Skeletal muscle tissue (tissue), 4 donors: ENCODE measurements around the gene CASS4. TPM values are rescaled to one million over a fixed set of nuclear protein-coding genes. Genes with fewer than 3 reads are reported as not detected.

Source experiments
- H3K27ac ChIP-seq: one replicate; pipeline ENCODE4 v1.7.0; 2013; ENCODE audit warnings: mild to moderate bottlenecking, low read depth, low read length, inconsistent platforms
- H3K27me3 ChIP-seq, 3 donors: one replicate each; pipeline ENCODE4 v1.7.0; 2013; ENCODE audit warnings: low read length in 3 of 3; ENCODE audit not compliant: control insufficient read depth in 3 of 3, insufficient read depth in 3 of 3
- H3K36me3 ChIP-seq, 3 donors: one replicate each; pipeline ENCODE4 v1.7.0; 2013; ENCODE audit warnings: low read length in 3 of 3; ENCODE audit not compliant: control insufficient read depth in 3 of 3, insufficient read depth in 3 of 3
- H3K4me1 ChIP-seq, 3 donors: one replicate each; pipeline ENCODE4 v1.7.0; 2013; ENCODE audit warnings: low read length in 3 of 3, mild to moderate bottlenecking in 3 of 3; ENCODE audit not compliant: control insufficient read depth in 3 of 3, insufficient read depth in 3 of 3
- H3K4me3 ChIP-seq, 3 donors: one replicate each; pipeline ENCODE4 v1.7.0; 2013; ENCODE audit warnings: low read length in 3 of 3
- H3K9ac ChIP-seq, 3 donors: one replicate each; pipeline ENCODE4 v1.7.0; 2013; ENCODE audit warnings: low read length in 3 of 3, mild to moderate bottlenecking in 3 of 3, moderate library complexity in 2 of 3, low read depth in 1 of 3
- H3K9me3 ChIP-seq, 3 donors: one replicate each; pipeline ENCODE4 v1.7.0; 2013; ENCODE audit warnings: low read length in 3 of 3; ENCODE audit not compliant: control insufficient read depth in 3 of 3
- total RNA-seq: library from RNA; depleted of rRNA; stranded (reverse); fragments of >200 nt; gene quantifications from one replicate; pipeline ENCODE4 v1.2.3, GENCODE V29; 2014
- donor health status: Osteomylitis.

Gene CASS4
- total RNA-seq, 1 donor from 2014 or later, result 3.7 TPM

DNA sequence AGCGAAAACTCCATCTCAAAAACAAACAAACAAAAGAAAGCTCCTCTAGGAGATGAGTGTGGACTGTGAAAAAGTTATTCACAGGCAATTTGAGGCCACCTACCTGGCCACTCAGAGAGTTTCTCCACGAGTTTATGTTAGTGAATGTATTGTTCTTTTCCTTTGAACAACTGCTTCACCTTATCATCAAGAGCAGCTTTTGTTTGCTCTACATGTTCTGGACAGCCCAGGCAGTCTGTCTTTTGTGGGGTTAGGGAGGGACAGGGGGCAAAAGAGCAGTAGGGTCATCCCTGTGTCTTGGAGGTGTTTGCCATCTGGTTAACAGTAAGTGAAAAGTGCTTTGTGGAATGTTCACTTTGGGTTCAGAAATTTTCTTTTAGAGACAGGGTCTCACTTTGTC, 8.0 kb downstream of the CASS4 start:
- Histone ChIP-seq H3K27me3 (no peaks in the 10 kb centered on the region), H3K9me3 (no peaks in the 10 kb centered on the region), H3K4me3 (no peak overlapping the region), H3K36me3 (peaks cover 0 to 5% (median 0%) of the 10 kb centered on the region in 3 donors), H3K9ac (no peak overlapping the region), H3K4me1 (peaks cover 0 to 6% (median 0%) of the 10 kb centered on the region in 3 donors), H3K27ac (no peak overlapping the region)

DNA sequence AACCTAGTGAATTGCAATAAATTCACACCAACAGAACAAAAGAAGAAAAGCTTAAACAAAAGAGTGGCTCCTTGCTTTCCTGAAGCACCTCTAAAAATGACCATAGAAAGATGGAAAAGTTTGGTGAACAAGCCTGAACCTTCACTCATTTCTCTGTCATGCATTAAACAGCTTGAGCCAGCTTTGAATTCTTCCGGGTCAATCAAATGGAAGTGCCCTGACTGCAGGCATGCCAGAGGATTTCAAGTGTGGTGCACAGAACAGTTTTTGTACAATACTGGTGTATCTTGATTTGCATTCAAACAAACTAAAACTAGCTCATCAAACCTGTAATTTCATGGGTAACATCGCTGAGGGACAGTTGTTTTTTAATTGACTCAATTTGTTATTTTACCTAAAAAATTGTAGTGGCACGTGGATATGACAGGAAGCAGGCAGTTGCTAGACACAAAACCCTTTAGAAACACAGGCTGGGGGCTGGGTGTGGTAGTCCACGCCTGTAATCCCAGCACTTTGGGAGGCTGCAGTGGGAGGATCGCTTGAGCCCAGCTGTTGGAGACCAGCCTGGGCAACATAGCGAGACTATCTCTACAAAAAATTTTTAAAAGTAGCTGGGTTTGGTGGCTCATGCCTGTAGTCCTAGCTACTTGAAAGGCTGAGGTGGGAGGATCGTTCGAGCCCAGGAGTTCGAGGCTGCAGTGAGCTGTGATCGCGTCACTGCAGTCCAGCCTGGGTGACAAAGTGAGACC, 9.1 kb downstream of the CASS4 start:
- Histone ChIP-seq H3K27ac (no peak overlapping the region), H3K9ac (no peak overlapping the region), H3K4me3 (no peak overlapping the region), H3K36me3 (no peaks in the 10 kb centered on the region), H3K27me3 (no peaks in the 10 kb centered on the region), H3K9me3 (no peaks in the 10 kb centered on the region), H3K4me1 (peaks cover 0 to 6% (median 0%) of the 10 kb centered on the region in 3 donors)

DNA sequence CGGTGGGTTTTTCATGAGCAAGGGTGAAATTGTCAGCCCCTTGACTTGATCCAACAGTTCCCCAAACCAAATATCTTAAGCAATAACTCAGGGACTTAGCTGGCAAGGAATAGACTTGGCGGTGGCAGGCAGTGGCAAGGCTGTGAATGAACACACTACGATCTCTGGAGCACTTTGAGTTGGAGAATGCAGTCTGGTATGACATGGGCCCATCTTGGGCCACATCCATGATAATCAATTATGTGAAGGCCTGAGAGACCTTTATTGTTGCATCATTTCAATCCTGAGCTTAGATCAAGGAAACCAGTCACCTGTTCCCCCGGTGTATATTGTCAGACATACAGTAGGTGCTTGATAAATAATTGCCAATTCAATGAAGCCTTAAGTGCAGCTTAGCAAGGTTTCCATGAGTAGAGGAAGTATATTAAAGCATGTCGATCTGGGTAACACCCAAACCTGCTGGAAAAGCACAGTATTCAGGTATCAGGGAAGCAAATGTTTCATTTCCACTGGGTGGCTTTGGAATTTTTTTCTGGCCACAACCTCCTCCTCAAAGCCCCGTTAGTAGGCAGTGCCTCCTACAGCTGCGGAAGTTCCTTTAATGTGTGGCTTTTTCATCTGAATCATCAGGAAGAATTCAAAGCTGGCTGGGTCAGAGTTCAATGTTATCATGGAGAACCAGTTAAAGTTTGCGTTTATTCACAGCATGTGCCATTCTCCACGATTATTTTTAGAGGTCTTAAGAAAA, 10.2 kb downstream of the CASS4 start:
- no peak overlapping the region for H3K4me3 ChIP-seq
- H3K36me3 ChIP-seq, result no peaks in the 10 kb centered on the region
- H3K9me3 ChIP-seq, result no peaks in the 10 kb centered on the region
- H3K27me3 ChIP-seq, result no peaks in the 10 kb centered on the region
- H3K4me1 ChIP-seq, result peaks cover 0 to 6% (median 0%) of the 10 kb centered on the region in 3 donors
- H3K27ac ChIP-seq, result no peak overlapping the region
- H3K9ac ChIP-seq, result no peak overlapping the region

DNA sequence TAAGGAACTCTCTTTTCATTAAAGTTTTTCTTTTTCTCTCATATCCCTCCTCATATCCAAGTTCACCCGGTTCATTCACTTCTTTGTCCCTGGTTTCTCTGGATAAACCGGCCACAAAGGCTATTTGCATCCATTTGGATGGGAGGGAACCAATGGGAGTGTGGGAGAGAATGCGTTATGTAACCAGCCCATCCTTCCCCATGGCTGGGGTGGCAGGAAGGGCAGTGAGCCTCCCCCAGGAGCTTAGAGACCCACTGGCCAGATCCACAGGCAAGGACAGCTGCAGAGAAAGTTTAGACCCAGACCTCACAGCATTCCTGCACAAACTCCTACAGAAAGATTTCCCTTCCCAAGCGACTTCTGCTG, 10.7 kb downstream of the CASS4 start:
- no peaks in the 10 kb centered on the region for H3K27me3 ChIP-seq
- H3K27ac ChIP-seq, result no peak overlapping the region
- H3K4me3 ChIP-seq, result no peak overlapping the region
- H3K9ac ChIP-seq, result no peak overlapping the region
- H3K4me1 ChIP-seq, result peaks cover 0 to 4% (median 0%) of the 10 kb centered on the region in 3 donors
- H3K9me3 ChIP-seq, result no peaks in the 10 kb centered on the region
- H3K36me3 ChIP-seq, result no peaks in the 10 kb centered on the region

DNA sequence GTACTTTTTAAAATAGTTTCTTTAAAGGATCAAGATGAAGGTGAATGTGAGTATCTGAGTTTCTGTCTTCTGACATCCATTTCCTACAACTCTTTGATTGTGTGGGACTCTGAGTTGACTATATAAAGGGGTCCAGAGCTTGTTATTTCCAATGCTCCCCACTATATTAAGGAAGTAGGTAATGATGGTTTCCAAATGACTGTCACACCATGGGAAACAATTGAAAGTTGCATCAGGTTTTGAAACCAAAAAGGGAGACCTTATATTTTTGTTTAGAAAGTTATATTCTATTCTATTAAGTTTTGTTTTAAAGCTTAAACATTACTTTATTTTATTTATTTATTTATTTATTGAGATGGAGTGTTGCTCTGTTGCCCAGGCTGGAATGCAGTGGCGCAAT, 11.2 kb downstream of the CASS4 start:
- Histone ChIP-seq H3K27ac (no peak overlapping the region), H3K9me3 (no peaks in the 10 kb centered on the region), H3K4me1 (no peaks in the 10 kb centered on the region), H3K36me3 (no peaks in the 10 kb centered on the region), H3K27me3 (no peaks in the 10 kb centered on the region), H3K9ac (no peak overlapping the region), H3K4me3 (no peak overlapping the region)

DNA sequence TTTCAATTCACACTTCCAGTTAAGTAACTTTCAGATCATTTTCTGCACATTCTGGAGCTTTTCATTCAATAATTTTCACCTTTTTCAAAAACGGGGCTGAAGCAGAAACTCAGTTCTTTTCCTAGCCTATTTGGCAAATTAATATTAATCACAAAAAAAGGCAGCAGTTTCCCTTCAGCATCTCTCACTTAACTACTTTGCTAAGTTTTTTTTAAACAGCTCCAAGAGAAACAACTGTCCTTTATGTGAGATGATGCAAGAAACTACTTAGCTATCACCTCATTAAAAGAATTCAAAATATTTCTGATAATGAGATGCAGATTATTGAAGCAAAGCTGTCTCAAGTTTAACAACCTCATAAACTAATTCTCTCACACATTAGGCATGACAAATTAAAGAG, 11.8 kb downstream of the CASS4 start:
- no peaks in the 10 kb centered on the region for H3K4me1 ChIP-seq

DNA sequence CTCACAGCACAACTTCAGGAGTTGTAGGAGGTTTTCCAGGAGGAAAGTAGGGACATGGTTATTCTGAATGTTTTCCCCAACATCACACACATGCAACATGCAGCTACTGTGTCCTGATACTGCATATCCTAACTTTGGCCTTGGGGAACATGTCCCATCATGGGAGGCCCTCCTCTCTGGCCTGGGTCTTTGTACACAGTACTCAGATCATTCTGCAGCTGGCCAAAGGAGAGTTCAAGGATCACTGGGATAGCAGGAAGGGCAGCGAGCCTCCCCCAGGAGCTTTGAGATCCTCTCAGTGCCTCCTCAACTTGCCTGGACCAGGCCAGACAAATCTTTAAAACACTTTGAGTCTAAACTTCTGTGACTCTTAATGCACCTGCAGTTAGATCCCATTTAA, 12.9 kb downstream of the CASS4 start:
- Histone ChIP-seq H3K9ac (no peak overlapping the region), H3K4me3 (no peak overlapping the region), H3K36me3 (no peaks in the 10 kb centered on the region), H3K27me3 (no peaks in the 10 kb centered on the region), H3K9me3 (no peaks in the 10 kb centered on the region), H3K27ac (no peak overlapping the region), H3K4me1 (no peaks in the 10 kb centered on the region)

More for the DNA sequence above, 11.8 kb downstream of the CASS4 start:
- Histone ChIP-seq H3K36me3 (no peaks in the 10 kb centered on the region), H3K27me3 (no peaks in the 10 kb centered on the region), H3K27ac (no peak overlapping the region), H3K9ac (no peak overlapping the region), H3K9me3 (no peaks in the 10 kb centered on the region), H3K4me3 (no peak overlapping the region)

DNA sequence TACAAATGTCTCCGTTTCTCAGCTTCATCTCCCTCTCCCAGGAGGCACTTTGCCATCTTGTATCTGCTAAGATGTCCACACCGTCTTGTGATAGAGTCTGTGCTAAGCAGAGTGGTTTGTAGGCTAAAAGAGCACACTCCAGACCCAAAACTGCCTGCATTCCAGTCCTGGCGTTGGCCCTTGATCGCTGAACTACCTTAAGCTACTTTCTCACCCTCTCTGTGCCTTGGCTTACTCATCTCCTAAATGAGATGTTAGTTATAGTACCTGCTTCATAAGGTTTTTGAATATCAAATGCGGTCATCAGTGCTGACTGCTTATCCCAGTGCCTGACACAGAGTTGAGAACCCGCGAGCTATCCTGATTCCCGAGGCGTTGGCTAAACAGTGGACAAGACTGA, 14.0 kb downstream of the CASS4 start:
- no peaks in the 10 kb centered on the region for H3K4me1 ChIP-seq

DNA sequence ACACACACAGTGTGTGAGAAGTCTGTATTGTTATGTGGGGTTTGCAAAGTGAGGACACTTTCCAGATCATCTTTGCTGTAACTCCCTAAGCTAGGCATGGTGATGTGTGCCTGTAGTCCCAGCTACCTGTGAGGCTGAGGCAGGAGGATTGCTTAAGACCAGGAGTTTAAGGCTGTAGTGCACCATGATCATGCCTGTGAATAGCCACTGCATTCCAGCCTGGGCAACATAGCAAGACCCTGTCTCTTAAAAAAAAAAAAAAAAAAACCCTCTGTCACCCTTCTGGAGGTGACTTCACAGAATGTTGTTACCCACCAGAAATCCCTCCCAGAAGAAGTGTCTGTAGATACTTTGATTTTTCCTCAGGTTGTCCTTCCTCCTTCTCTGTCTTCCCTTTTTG, 14.9 kb downstream of the CASS4 start:
- no peak overlapping the region for H3K9ac ChIP-seq
- H3K27ac ChIP-seq, result no peak overlapping the region
- H3K4me3 ChIP-seq, result no peak overlapping the region
- no peaks in the 10 kb centered on the region for H3K27me3 ChIP-seq
- H3K4me1 ChIP-seq, result no peaks in the 10 kb centered on the region
- H3K9me3 ChIP-seq, result no peaks in the 10 kb centered on the region
- H3K36me3 ChIP-seq, result no peaks in the 10 kb centered on the region

More for the DNA sequence above, 14.0 kb downstream of the CASS4 start:
- Histone ChIP-seq H3K9me3 (no peaks in the 10 kb centered on the region), H3K36me3 (no peaks in the 10 kb centered on the region), H3K9ac (no peak overlapping the region), H3K27ac (no peak overlapping the region), H3K27me3 (no peaks in the 10 kb centered on the region), H3K4me3 (no peak overlapping the region)

DNA sequence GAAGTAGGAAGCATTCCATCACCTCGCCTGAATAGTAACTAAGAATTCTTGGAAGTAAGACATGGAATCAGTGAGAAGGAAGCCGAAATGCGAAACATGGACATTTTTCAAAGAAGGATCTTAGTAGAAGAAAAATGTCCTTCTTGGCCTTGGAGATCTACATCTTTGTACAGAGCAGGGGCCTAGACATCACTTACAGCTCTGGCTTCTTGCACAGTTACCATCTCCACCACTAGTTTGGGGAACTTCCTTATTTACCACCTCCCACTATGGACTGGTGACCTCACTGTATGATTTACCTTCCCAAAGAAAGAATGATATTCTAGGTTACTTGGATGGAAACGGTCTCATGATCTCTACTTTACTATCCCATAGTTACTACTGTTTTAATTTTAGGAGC, 15.7 kb downstream of the CASS4 start:
- no peak overlapping the region for H3K4me3 ChIP-seq
- H3K27ac ChIP-seq, result no peak overlapping the region
- no peaks in the 10 kb centered on the region for H3K27me3 ChIP-seq
- no peaks in the 10 kb centered on the region for H3K9me3 ChIP-seq
- no peaks in the 10 kb centered on the region for H3K4me1 ChIP-seq
- no peaks in the 10 kb centered on the region for H3K36me3 ChIP-seq
- H3K9ac ChIP-seq, result no peak overlapping the region
